Measurements from ENCODE around the gene KIAA0232. TPM values are rescaled to one million over a fixed set of nuclear protein-coding genes. Genes with fewer than 3 reads are reported as not detected.

The KIAA0232 gene
- total RNA-seq, 2 experiments from 2014 or later: 12.8 to 13.3 TPM

DNA sequence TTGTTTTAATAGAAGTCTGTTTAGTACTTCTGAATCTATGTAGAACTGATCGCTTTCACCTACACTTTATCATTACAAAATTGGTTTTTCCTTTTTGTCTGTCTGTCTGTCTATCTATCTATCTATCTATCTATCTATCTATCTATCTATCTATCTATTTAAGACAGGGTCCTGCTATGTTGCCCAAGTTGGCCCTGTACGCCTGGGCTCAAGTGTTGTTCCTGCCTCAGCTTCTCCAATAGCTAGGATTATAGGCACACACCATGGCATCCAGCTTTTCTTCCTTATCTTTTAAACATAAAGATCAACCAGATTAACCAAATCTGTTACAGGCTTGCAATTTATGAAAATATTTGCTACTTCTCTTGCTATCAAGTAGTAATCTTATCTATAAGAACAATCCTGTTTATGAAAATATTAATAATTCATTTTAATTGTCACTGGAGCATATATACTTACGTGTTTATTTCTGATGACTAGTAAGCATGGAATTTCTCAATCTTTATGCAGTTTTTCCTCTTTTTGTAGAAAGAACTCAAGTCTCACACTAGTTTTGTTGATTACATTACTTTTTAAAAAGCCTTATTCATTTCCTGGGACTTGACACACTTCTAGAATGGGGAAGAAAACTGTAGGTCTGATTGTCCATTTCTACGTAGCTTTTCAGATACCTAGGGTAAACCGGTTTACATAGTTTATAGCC, 24.5 kb downstream of the KIAA0232 start:
- ATAC-seq (no peak), DNase-seq (no peak)
- peaks cover 12% of the 10 kb centered on the region for H3K36me3 Mint-ChIP-seq (ENCODE audit: low read depth)
- ChIA-PET POLR2A (no interaction called here), CTCF (interaction anchor here (0.6 to 1.8 kb wide), 3 partner anchors 11 to 66 kb away, joined by 3 to 11 read pairs (median 7); no protein-coding TSS in a partner anchor)
- peaks cover 24% of the 10 kb centered on the region for H3K4me1 Mint-ChIP-seq (ENCODE audit: low read depth)
- H3K27ac Mint-ChIP-seq: no peak overlapping the region
- intact Hi-C loops (cut with micrococcal nuclease): no loop called here
- H3K9me3 Mint-ChIP-seq: no peaks in the 10 kb centered on the region
- no peaks in the 10 kb centered on the region for H3K27me3 Mint-ChIP-seq
- H3K4me3 Mint-ChIP-seq: no peak overlapping the region
- TF ChIP-seq, protein P1, sequence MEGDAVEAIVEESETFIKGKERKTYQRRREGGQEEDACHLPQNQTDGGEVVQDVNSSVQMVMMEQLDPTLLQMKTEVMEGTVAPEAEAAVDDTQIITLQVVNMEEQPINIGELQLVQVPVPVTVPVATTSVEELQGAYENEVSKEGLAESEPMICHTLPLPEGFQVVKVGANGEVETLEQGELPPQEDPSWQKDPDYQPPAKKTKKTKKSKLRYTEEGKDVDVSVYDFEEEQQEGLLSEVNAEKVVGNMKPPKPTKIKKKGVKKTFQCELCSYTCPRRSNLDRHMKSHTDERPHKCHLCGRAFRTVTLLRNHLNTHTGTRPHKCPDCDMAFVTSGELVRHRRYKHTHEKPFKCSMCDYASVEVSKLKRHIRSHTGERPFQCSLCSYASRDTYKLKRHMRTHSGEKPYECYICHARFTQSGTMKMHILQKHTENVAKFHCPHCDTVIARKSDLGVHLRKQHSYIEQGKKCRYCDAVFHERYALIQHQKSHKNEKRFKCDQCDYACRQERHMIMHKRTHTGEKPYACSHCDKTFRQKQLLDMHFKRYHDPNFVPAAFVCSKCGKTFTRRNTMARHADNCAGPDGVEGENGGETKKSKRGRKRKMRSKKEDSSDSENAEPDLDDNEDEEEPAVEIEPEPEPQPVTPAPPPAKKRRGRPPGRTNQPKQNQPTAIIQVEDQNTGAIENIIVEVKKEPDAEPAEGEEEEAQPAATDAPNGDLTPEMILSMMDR (IDR thresholded peaks at IDR 0.05): no peak

GRCh38 chr4:6808259-6808658, 25.7 kb downstream of the KIAA0232 start:
- intact Hi-C loops (cut with micrococcal nuclease): no loop called here
- CTCF ChIA-PET: no interaction called here

DNA sequence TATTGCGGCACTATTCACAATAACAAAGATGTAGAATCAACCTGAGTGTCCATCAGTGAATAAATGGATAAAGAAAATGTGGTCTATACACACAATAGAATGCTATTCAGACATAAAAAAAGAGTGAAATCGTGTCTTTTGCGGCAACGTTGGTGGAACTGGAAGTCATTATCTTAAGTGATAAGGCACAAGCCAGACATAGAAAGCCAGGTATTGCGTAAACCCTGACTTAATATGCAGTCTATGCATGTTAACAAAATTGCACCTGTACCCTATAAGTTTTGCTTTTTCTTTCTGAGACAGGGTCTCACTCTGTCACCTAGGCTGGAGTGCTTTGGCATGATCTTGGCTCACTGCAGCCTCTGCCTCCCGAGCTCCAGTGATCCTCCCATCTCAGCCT, 28.6 kb downstream of the KIAA0232 start:
- POLR2A ChIA-PET: no interaction called here
- TF ChIP-seq, protein P1 (IDR thresholded peaks at IDR 0.05): no peak

More at GRCh38 chr4:6808259-6808658, 25.7 kb downstream of the KIAA0232 start:
- Mint-ChIP-seq H3K27ac (no peak overlapping the region), H3K27me3 (no peaks in the 10 kb centered on the region), H3K4me1 (ENCODE audit: low read depth) (peaks cover 17% of the 10 kb centered on the region), H3K36me3 (ENCODE audit: low read depth) (peaks cover 9% of the 10 kb centered on the region), H3K4me3 (no peak overlapping the region), H3K9me3 (no peaks in the 10 kb centered on the region)
- POLR2A ChIA-PET: no interaction called here
- ATAC-seq (no peak), DNase-seq (no peak)
- TF ChIP-seq, protein P1 (IDR thresholded peaks at IDR 0.05): no peak

GRCh38 chr4:6812766-6813165, 30.2 kb downstream of the KIAA0232 start:
- Mint-ChIP-seq H3K4me1 (ENCODE audit: low read depth) (peaks cover 24% of the 10 kb centered on the region), H3K9me3 (peaks cover 4% of the 10 kb centered on the region)
- CTCF ChIA-PET: interaction anchor here (1.0 kb wide), 1 partner anchor 60 kb away, joined by 3 read pairs; no protein-coding TSS in a partner anchor

More for the DNA sequence above, 28.6 kb downstream of the KIAA0232 start:
- no peak overlapping the region for H3K27ac Mint-ChIP-seq
- peaks cover 14% of the 10 kb centered on the region for H3K36me3 Mint-ChIP-seq (ENCODE audit: low read depth)
- H3K9me3 Mint-ChIP-seq: peaks cover 1% of the 10 kb centered on the region
- no peak overlapping the region for H3K4me3 Mint-ChIP-seq
- H3K4me1 Mint-ChIP-seq (ENCODE audit: low read depth): peaks cover 22% of the 10 kb centered on the region
- no peak for ATAC-seq
- no peaks in the 10 kb centered on the region for H3K27me3 Mint-ChIP-seq
- CTCF ChIA-PET: no interaction called here
- intact Hi-C loops (cut with micrococcal nuclease): no loop called here
- DNase-seq: no peak

GRCh38 chr4:6813725-6814124, 31.2 kb downstream of the KIAA0232 start:
- CTCF ChIA-PET: no interaction called here
- POLR2A ChIA-PET: no interaction called here
- H3K4me3 Mint-ChIP-seq: no peak overlapping the region
- H3K27me3 Mint-ChIP-seq: no peaks in the 10 kb centered on the region
- no peak overlapping the region for H3K27ac Mint-ChIP-seq
- intact Hi-C loops (cut with micrococcal nuclease): no loop called here
- H3K4me1 Mint-ChIP-seq (ENCODE audit: low read depth): peaks cover 26% of the 10 kb centered on the region
- ATAC-seq: no peak
- TF ChIP-seq, protein P1 (IDR thresholded peaks at IDR 0.05): no peak
- peaks cover 7% of the 10 kb centered on the region for H3K9me3 Mint-ChIP-seq
- no peak for DNase-seq
- H3K36me3 Mint-ChIP-seq (ENCODE audit: low read depth): peaks cover 27% of the 10 kb centered on the region

More at GRCh38 chr4:6812766-6813165, 30.2 kb downstream of the KIAA0232 start:
- no peak for ATAC-seq
- DNase-seq: no peak
- Mint-ChIP-seq H3K27ac (no peak overlapping the region), H3K27me3 (no peaks in the 10 kb centered on the region), H3K36me3 (ENCODE audit: low read depth) (peaks cover 22% of the 10 kb centered on the region), H3K4me3 (no peak overlapping the region)
- POLR2A ChIA-PET: no interaction called here
- TF ChIP-seq, protein P1 (IDR thresholded peaks at IDR 0.05): no peak
- intact Hi-C loops (cut with micrococcal nuclease): no loop called here

Measured in activated CD8-positive, alpha-beta T cell treated with anti-CD3 and anti-CD28 coated beads for 36 hours (primary cell).